Caki2 (cell line): ENCODE data around the gene HNRNPDL. TPM values are rescaled to one million over a fixed set of nuclear protein-coding genes. Genes with fewer than 3 reads are reported as not detected.
"Not testable (repeated sequence)": the region's sequence is repeated elsewhere in the genome, so short reads cannot be mapped to it uniquely, and the experiment has no call there.

Source experiments
- DNase-seq: peaks from one replicate; pipeline ENCODE4 v3.0.0-alpha.2; 2015; ENCODE audit warnings: low read depth
- in situ Hi-C: cut with HindIII; loops from 2 replicates; pipeline ENCODE4 v1.10.0; 2016; ENCODE audit warnings: low sequenced_read_pairs, low pct_unique_long_range_greater_than_20kb, mixed read lengths
- total RNA-seq: library from RNA; depleted of rRNA; stranded (reverse); fragments of >200 nt; shearing (Covaris generic); gene quantifications from 2 replicates; pipeline ENCODE4 v1.2.3, GENCODE V29; 2014; ENCODE audit warnings: low replicate concordance

Gene HNRNPDL
- total RNA-seq, 1 experiment from 2014 or later, result 140 TPM

DNA sequence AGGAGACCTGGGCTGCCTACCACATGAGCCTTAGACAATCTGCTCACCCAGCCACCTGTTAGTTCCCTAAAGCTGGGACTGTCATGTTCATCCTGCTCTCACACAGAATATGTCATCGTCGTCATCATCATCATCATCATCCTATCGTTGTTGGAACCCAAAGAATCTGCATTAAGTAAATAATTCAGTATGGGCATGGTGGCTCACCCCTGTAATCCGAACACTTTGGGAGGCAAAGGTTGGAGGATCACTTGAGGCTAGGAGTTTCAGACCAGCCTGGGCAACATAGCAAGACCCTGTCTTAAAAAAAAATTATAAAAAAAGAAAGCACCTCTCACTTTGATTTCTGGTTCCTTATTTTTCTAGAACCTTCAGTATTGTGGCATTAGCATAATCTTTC lies 6.5 kb upstream of the HNRNPDL start:
- in situ Hi-C loops, result no loop called here
- no peak for DNase-seq

GRCh38 chr4:82436130-82436529 lies 5.9 kb upstream of the HNRNPDL start:
- no peak for DNase-seq
- in situ Hi-C loops, result no loop called here

- in situ Hi-C loops, result no loop called here
- DNase-seq, result no peak
Measured at GRCh38 chr4:82434949-82435348, 4.7 kb upstream of the HNRNPDL start.

GRCh38 chr4:82433791-82434190 lies 3.5 kb upstream of the HNRNPDL start:
- DNase-seq, result no peak

DNA sequence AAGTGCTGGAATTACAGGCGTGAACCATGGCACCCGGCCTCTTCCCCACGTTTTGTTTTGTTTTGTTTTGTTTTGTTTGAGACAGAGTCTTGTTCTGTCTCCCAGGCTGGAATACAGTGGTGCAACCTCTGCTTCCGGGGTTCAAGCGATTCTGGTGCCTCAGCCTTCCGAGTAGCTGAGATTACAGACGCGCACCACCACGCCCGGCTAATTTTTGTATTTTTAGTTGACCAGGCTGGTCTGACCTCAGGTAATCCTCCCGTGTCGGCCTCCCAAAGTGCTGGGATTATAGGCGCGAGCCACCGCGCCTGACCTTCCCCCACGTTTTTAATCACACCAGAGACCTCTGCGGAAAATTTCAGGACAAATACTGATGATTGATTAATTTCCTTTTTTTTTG lies 2.3 kb upstream of the HNRNPDL start:
- DNase-seq, result no peak
- in situ Hi-C loops, result no loop called here

More at GRCh38 chr4:82433791-82434190, 3.5 kb upstream of the HNRNPDL start:
- in situ Hi-C loops, result no loop called here

GRCh38 chr4:82431831-82432230 lies 1.6 kb upstream of the HNRNPDL start:
- DNase-seq, result no peak
- in situ Hi-C loops, result no loop called here

GRCh38 chr4:82430964-82431745 lies 893 bp upstream of the HNRNPDL start:
- no peak for DNase-seq
- in situ Hi-C loops, result no loop called here

DNA sequence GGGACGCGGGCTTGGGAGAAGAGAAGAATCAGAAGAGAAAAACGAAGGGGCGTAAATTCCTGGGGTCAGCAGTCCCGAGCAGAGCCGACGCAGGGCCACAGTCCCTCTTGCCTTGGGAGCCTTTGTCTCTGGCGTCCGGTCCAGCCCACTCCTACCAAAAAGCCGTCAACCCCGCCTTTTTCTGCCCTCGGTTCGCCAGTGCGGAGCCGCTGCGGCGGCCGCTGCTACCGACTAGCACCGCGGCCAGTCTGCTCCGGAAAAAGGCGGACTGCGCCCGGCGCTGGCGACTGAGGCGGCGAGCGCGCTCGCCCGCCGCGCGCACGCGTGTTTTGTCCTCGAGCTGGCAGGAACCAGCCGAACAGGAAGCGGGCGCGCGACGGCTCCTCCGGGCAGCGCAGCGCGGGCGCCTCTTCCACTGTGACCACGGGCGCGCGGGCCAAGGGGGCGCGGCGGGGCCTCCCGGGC lies 502 bp downstream of the HNRNPDL start:
- in situ Hi-C loops, result loop anchor here (10.0 kb wide), 1 partner anchor 55 kb away; the partner anchor contains the start of gene HNRNPD
- DNase-seq, result no peak

GRCh38 chr4:82428969-82429727 lies 1.1 kb downstream of the HNRNPDL start:
- peak; percentile 93 for DNase-seq
- in situ Hi-C loops, result loop anchor here (10.0 kb wide), 1 partner anchor 54 kb away; the partner anchor contains the start of gene HNRNPD

DNA sequence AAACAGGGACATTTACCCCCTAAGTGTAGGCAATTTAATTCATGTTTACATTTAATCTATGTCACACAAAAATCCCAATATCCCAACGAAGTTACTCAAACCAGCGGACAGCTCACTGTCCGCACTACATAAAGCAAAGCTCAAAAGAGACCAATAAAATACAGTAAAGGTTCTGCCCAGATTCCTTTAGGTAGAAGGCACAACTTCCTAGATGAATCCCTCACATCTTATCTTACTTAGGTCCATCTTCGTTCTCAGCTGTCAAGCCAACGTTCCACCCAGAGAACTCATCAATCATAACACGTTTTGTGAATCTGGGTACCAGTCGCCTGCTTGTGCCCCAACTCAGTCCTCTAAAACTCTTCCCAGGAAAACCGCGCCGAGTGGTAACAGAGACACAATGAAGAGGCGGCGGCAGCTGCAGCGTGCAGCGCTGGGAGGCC lies 1.7 kb downstream of the HNRNPDL start:
- in situ Hi-C loops, result loop anchor here (10.0 kb wide), 1 partner anchor 54 kb away; the partner anchor contains the start of gene HNRNPD
- DNase-seq, result no peak

- in situ Hi-C loops, result loop anchor here (10.0 kb wide), 1 partner anchor 51 kb away; the partner anchor contains the start of gene HNRNPD
Measured at GRCh38 chr4:82425478-82425877, 4.8 kb downstream of the HNRNPDL start.

GRCh38 chr4:82423245-82424054 lies 6.8 kb downstream of the HNRNPDL start:
- in situ Hi-C loops, result loop anchor here (10.0 kb wide), 1 partner anchor 49 kb away; the partner anchor contains the start of gene HNRNPD
- peak; percentile 71 for DNase-seq

More at GRCh38 chr4:82425478-82425877, 4.8 kb downstream of the HNRNPDL start:
- no peak for DNase-seq

DNA sequence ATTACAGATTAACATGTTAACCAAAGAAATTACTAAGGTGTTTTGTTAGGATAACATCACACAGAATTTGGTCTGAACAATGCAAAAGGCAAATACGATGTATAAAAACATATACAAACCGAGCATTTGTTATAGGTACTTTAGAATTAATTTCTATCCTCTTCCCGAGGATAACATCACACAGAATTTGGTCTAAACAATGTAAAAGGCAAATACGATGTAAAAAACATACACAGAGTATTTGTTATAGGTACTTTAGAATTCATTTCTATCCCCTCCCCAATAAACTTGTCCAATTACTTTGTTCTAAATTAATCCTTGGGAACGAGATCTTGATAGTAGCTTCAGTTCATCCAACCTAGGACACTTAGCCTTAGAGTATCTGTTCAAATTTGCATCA lies 7.6 kb downstream of the HNRNPDL start:
- DNase-seq, result no peak
- in situ Hi-C loops, result loop anchor here (10.0 kb wide), 1 partner anchor 48 kb away; the partner anchor contains the start of gene HNRNPD

DNA sequence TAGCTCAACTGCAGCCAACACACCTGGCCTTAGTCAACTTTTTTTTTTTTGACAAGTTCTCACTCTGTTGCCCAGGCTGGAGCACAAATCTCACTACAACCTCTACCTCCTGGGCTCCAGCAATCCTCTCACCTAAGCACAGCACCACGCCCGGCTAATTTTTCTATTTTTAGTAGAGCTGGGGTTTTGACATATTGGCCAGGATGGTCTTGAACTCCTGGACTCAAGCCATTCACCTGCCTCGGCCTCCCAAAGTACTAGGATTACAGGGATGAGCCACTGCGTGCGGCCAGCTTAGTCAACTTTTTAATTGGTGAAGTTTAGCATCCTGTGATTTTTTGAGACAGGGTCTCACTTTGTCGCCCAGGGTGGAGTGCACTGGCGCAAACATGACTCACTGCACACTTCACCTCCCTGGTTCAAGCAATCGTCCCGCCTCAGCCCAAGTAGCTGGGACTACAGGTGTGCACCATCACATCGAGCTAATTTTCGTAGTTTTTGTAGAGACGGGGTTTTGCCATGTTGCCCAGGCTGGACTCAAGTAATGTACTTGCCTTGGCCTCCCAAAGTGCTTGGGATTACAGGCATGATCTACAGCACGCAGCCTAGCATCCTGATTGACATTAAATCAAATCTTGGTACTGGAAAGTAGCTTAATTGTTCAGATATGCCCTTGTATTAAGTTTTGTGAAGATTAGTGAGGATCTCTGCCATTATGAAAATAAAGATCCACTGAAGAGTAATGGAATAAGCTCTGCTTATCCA lies 8.3 kb downstream of the HNRNPDL start:
- in situ Hi-C loops, result loop anchor here (10.0 kb wide), 1 partner anchor 47 kb away; the partner anchor contains the start of gene HNRNPD

DNA sequence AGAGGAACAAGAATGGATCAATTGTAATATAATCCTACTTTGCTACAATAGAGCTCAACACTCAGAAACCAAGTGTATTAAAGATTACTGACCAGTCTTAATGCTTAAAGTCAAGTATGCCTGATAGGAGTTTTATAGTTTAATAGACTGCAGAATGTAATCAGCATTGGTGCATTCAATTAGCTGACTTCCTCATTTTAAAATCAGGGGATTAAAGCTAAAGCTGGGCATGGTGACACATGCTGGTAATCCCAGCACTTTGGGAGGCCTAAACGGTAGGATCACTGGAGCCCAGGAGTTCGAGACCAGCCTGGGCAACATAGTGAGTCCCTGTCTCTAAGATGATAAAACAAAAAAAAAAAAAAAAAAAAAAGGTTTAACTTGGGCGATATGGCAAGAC lies 10.8 kb downstream of the HNRNPDL start:
- in situ Hi-C loops, result no loop called here
- DNase-seq, result no peak

More for the DNA sequence above, 8.3 kb downstream of the HNRNPDL start:
- no peak for DNase-seq

GRCh38 chr4:82415922-82416365 lies 14.3 kb downstream of the HNRNPDL start:
- in situ Hi-C loops, result no loop called here
- no peak for DNase-seq

DNA sequence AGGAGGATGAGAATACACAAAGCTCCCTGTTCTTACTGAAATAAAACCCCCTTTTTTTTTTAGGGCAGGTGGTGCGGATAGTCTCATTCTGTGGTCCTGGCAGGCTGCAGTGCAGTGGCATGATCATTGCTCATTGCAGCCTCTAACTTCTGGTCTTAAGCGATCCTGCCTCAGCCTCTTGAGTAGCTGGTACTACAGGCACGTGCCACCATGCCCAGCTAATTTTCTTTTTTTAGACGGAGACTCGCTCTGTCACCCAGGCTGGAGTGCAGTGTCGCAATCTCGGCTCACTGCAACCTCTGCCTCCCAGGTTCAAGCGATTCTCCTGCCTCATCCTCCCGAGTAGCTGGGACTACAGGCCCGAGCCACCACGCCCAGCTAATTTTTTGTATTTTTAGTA lies 15.2 kb downstream of the HNRNPDL start:
- in situ Hi-C loops, DNase-seq: not testable (repeated sequence)
